Stimulated activated naive CD8-positive, alpha-beta T cell treated with anti-CD3 and anti-CD28 coated beads, Interleukin-15, Interleukin-2, amounts not matched to agents 100 U/mL and 50 U/mL, for 24 hours (primary cell): ENCODE data around the gene OR3A1.
"Not testable (repeated sequence)": the region's sequence is repeated elsewhere in the genome, so short reads cannot be mapped to it uniquely, and the experiment has no call there.

ENCODE experiments used
- ATAC-seq: fragments of 150-1000 bp; cut with Tn5 transposase; one replicate; pipeline ENCODE4 v1.10.0; 2021
- DNase-seq: peaks from one replicate; pipeline ENCODE4 v3.0.0; 2021

OR3A1 gene

GRCh38 chr17:3298260-3298659 lies at the start of gene OR3A1:
OR3A1 (minus strand) TSS chr17:3298360; CDS start chr17:3292582, 5,778 bp downstream.
- ATAC-seq = no peak
- DNase-seq = no peak

GRCh38 chr17:3342782-3343181 lies 44.6 kb upstream of the OR3A1 start:
- not testable (repeated sequence) for DNase-seq, ATAC-seq

- ATAC-seq (no peak), DNase-seq (no peak)
Measured at GRCh38 chr17:3335876-3336275, 37.7 kb upstream of the OR3A1 start.

- ATAC-seq (no peak), DNase-seq (no peak)
Measured at GRCh38 chr17:3318336-3318735, 20.2 kb upstream of the OR3A1 start.

- ATAC-seq (no peak), DNase-seq (no peak)
Measured at GRCh38 chr17:3316836-3317235, 18.7 kb upstream of the OR3A1 start.

- ATAC-seq (no peak), DNase-seq (no peak)
Measured at GRCh38 chr17:3308603-3309002, 10.4 kb upstream of the OR3A1 start.

- ATAC-seq (no peak), DNase-seq (no peak)
Measured at GRCh38 chr17:3295632-3296031, 2.5 kb downstream of the OR3A1 start.

- not testable (repeated sequence) for DNase-seq, ATAC-seq
Measured at GRCh38 chr17:3293548-3293947, 4.6 kb downstream of the OR3A1 start.

- no peak for DNase-seq
- no peak for ATAC-seq
Measured at GRCh38 chr17:3282901-3283300, 15.3 kb downstream of the OR3A1 start.

GRCh38 chr17:3276126-3276525 lies 22.0 kb downstream of the OR3A1 start:
- no peak for ATAC-seq
- no peak for DNase-seq

GRCh38 chr17:3271072-3271848 lies 26.9 kb downstream of the OR3A1 start:
- no peak for DNase-seq
- ATAC-seq = no peak

GRCh38 chr17:3260600-3260999 lies 37.6 kb downstream of the OR3A1 start:
- DNase-seq (no peak), ATAC-seq (no peak)

- ATAC-seq = no peak
Measured at GRCh38 chr17:3260163-3260562, 38.0 kb downstream of the OR3A1 start.

GRCh38 chr17:3256575-3256974 lies 41.6 kb downstream of the OR3A1 start:
- no peak for DNase-seq

More at GRCh38 chr17:3260163-3260562, 38.0 kb downstream of the OR3A1 start:
- no peak for DNase-seq

GRCh38 chr17:3249013-3249412 lies 49.1 kb downstream of the OR3A1 start:
- ATAC-seq, DNase-seq: not testable (repeated sequence)

More at GRCh38 chr17:3256575-3256974, 41.6 kb downstream of the OR3A1 start:
- no peak for ATAC-seq

- DNase-seq, ATAC-seq: not testable (repeated sequence)
Measured at GRCh38 chr17:3244841-3245240, 53.3 kb downstream of the OR3A1 start.

GRCh38 chr17:3241044-3241443 lies 57.1 kb downstream of the OR3A1 start:
- DNase-seq, ATAC-seq: not testable (repeated sequence)
